Measurements from ENCODE around the gene PPP1R27. TPM values are rescaled to one million over a fixed set of nuclear protein-coding genes. Genes with fewer than 3 reads are reported as not detected.

The PPP1R27 gene, protein sequence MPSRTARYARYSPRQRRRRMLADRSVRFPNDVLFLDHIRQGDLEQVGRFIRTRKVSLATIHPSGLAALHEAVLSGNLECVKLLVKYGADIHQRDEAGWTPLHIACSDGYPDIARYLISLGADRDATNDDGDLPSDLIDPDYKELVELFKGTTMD
- not detected for total RNA-seq

DNA sequence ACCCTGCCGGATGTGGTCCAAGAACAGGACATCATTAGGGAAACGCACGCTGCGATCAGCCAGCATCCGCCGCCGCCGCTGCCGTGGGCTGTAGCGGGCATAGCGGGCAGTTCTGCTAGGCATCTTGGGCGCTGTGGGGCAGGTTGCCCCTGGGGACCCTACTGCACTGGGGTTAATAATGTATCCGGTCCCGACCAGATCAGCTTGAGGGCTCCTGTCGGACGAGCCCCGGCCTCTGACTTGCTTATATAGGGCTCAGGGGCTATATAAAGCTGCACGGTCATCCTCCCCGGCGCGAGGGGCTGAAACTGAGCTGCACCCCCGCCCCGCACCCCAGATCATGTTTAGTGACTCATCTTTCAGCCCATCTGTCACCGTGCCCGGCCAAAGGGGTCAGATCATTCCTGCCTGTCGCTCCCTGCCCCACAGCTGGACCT, at the start of gene PPP1R27:
TSS of gene PPP1R27 (minus strand) at position 220 of the 437 bp plus-strand sequence. CDS start at position 123, 97 bp downstream.
- intact Hi-C loops (cut with DNase I) = no loop called here
- no peak for DNase-seq (ENCODE audit: extremely low spot score in 2 of 2)
- peak within 1 kb of the TSS; percentile 83 for H3K27ac ChIP-seq
- peaks cover 41% of the 10 kb centered on the region for H3K4me1 ChIP-seq
- H3K9me3 ChIP-seq = no peaks in the 10 kb centered on the region
- no peaks in the 10 kb centered on the region for H3K36me3 ChIP-seq
- no peak for TF ChIP-seq POLR2AphosphoS5 (IDR thresholded peaks at IDR 0.05; ENCODE audit: insufficient read depth in 1 of 2, low read depth in 1 of 2)
- no peak for TF ChIP-seq POLR2A (IDR thresholded peaks at IDR 0.05)
- TF ChIP-seq, protein P1, sequence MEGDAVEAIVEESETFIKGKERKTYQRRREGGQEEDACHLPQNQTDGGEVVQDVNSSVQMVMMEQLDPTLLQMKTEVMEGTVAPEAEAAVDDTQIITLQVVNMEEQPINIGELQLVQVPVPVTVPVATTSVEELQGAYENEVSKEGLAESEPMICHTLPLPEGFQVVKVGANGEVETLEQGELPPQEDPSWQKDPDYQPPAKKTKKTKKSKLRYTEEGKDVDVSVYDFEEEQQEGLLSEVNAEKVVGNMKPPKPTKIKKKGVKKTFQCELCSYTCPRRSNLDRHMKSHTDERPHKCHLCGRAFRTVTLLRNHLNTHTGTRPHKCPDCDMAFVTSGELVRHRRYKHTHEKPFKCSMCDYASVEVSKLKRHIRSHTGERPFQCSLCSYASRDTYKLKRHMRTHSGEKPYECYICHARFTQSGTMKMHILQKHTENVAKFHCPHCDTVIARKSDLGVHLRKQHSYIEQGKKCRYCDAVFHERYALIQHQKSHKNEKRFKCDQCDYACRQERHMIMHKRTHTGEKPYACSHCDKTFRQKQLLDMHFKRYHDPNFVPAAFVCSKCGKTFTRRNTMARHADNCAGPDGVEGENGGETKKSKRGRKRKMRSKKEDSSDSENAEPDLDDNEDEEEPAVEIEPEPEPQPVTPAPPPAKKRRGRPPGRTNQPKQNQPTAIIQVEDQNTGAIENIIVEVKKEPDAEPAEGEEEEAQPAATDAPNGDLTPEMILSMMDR (IDR thresholded peaks at IDR 0.05) = no peak
- H3K27me3 ChIP-seq = no peaks in the 10 kb centered on the region
- peak within 1 kb of the TSS; percentile 61 to 90 for H3K4me3 ChIP-seq

DNA sequence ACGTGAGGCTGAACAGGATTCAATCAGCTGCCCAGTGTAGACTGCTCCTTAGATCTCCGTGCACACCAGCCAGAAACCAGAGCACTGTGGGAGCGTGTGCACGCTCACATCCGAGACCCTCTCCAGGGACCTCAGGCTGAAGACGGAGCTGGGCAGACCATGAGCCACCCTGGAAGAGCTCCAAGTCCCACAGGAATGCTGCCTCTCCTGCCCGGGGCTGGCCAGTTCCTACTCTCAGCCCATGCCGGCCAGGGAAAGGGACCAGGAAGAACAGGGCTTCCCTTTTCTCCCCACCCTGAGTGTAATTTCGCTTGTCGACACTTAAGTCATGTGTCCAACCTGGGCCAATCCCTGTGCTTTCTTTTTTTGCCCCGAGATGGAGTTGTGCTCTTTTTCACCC, 49.7 kb upstream of the PPP1R27 start:
- no peak for TF ChIP-seq POLR2AphosphoS5 (IDR thresholded peaks at IDR 0.05; ENCODE audit: insufficient read depth in 1 of 2, low read depth in 1 of 2)
- TF ChIP-seq, protein P1 (IDR thresholded peaks at IDR 0.05) = no peak
- no peak for TF ChIP-seq POLR2A (IDR thresholded peaks at IDR 0.05)
- Histone ChIP-seq H3K27ac (no peak overlapping the region), H3K4me3 (no peak overlapping the region), H3K4me1 (peaks cover 3% of the 10 kb centered on the region), H3K9me3 (no peaks in the 10 kb centered on the region), H3K27me3 (no peaks in the 10 kb centered on the region), H3K36me3 (peaks cover 0 to 44% of the 10 kb centered on the region in 2 donors)
- intact Hi-C loops (cut with DNase I) = no loop called here
- no peak for DNase-seq (ENCODE audit: extremely low spot score in 2 of 2)

- Histone ChIP-seq H3K36me3 (no peaks in the 10 kb centered on the region), H3K27ac (no peak overlapping the region), H3K9me3 (no peaks in the 10 kb centered on the region), H3K4me1 (no peaks in the 10 kb centered on the region), H3K27me3 (no peaks in the 10 kb centered on the region), H3K4me3 (no peak overlapping the region)
- DNase-seq (ENCODE audit: extremely low spot score in 2 of 2) = no peak
- TF ChIP-seq POLR2A (IDR thresholded peaks at IDR 0.05) = no peak
- TF ChIP-seq, protein P1 (IDR thresholded peaks at IDR 0.05) = no peak
- intact Hi-C loops (cut with DNase I) = no loop called here
Measured at GRCh38 chr17:81879121-81879520, 44.3 kb upstream of the PPP1R27 start.

DNA sequence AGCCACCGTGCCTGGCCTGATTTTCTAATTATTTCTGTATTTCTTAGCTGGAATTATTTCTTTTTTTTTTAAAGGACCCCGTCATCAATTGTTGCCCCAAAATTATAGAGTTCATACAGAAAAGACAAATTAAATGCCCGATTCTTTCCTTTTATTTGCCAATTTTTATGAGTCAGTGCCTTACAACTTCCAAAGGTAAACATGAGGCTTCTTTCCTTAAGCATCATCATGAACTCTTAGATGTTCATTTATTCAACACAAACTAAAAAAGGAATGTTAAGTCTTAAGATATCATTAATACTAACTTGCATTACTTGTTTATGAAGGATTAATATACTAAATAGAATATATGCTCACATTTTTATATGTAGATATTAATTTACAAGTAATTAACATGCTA, 43.4 kb upstream of the PPP1R27 start:
- Histone ChIP-seq H3K27ac (no peak overlapping the region), H3K36me3 (no peaks in the 10 kb centered on the region), H3K4me1 (peaks cover under 1% of the 10 kb centered on the region), H3K4me3 (no peak overlapping the region), H3K27me3 (no peaks in the 10 kb centered on the region), H3K9me3 (no peaks in the 10 kb centered on the region)
- no peak for DNase-seq (ENCODE audit: extremely low spot score in 2 of 2)
- TF ChIP-seq POLR2A (IDR thresholded peaks at IDR 0.05) (no peak), POLR2AphosphoS5 (IDR thresholded peaks at IDR 0.05; ENCODE audit: insufficient read depth in 1 of 2, low read depth in 1 of 2) (no peak)
- intact Hi-C loops (cut with DNase I) = no loop called here

GRCh38 chr17:81877569-81877968, 42.7 kb upstream of the PPP1R27 start:
- Histone ChIP-seq H3K27me3 (no peaks in the 10 kb centered on the region), H3K4me3 (no peak overlapping the region), H3K9me3 (no peaks in the 10 kb centered on the region), H3K27ac (no peak overlapping the region), H3K36me3 (no peaks in the 10 kb centered on the region), H3K4me1 (peaks cover 7% of the 10 kb centered on the region)
- intact Hi-C loops (cut with DNase I) = no loop called here
- TF ChIP-seq, protein P1 (IDR thresholded peaks at IDR 0.05) = no peak
- TF ChIP-seq POLR2A (IDR thresholded peaks at IDR 0.05) = no peak
- DNase-seq (ENCODE audit: extremely low spot score in 2 of 2) = no peak

All from vagina (tissue), 2 donors.